Measurements from ENCODE around the gene RAB3D. TPM values are rescaled to one million over a fixed set of nuclear protein-coding genes. Genes with fewer than 3 reads are reported as not detected.

Gene RAB3D
- total RNA-seq, 1 experiment from 2014 or later = 12.3 TPM

Other genes starting within 250 kb of the RAB3D start
- 13.9 and 17.1 TPM in 2 replicates for gene SPC24, start 183.9 kb downstream of the RAB3D start, total RNA-seq (2014; rRNA removed; shearing (Covaris generic))
- 14.2 and 15.0 TPM in 2 replicates for gene KANK2, start 142.1 kb downstream of the RAB3D start, total RNA-seq (2014; rRNA removed; shearing (Covaris generic))
- not detected in 2 replicates for gene ANGPTL8, start 100.0 kb downstream of the RAB3D start, total RNA-seq (2014; rRNA removed; shearing (Covaris generic))
- gene DOCK6, start 77.1 kb downstream of the RAB3D start, total RNA-seq (2014; rRNA removed; shearing (Covaris generic)) = 13.9 and 15.1 TPM in 2 replicates
- gene TSPAN16, start 43.5 kb downstream of the RAB3D start, total RNA-seq (2014; rRNA removed; shearing (Covaris generic)) = not detected in 2 replicates
- 114 and 151 TPM in 2 replicates for gene TMEM205, start 6.6 kb upstream of the RAB3D start, total RNA-seq (2014; rRNA removed; shearing (Covaris generic))
- 7.1 and 7.2 TPM in 2 replicates for gene CCDC159, start 6.9 kb upstream of the RAB3D start, total RNA-seq (2014; rRNA removed; shearing (Covaris generic))
- 8.0 and 8.4 TPM in 2 replicates for gene PLPPR2, start 15.8 kb upstream of the RAB3D start, total RNA-seq (2014; rRNA removed; shearing (Covaris generic))
- 0.66 and 1.4 TPM in 2 replicates for gene SWSAP1, start 35.0 kb upstream of the RAB3D start, total RNA-seq (2014; rRNA removed; shearing (Covaris generic))
- gene EPOR, start 44.7 kb upstream of the RAB3D start, total RNA-seq (2014; rRNA removed; shearing (Covaris generic)) = 6.3 and 7.9 TPM in 2 replicates
- 7.3 and 8.6 TPM in 2 replicates for gene RGL3, start 79.7 kb upstream of the RAB3D start, total RNA-seq (2014; rRNA removed; shearing (Covaris generic))
- gene ODAD3, start 95.5 kb upstream of the RAB3D start, total RNA-seq (2014; rRNA removed; shearing (Covaris generic)) = 0.20 and 0.47 TPM in 2 replicates
- 122 and 131 TPM in 2 replicates for gene PRKCSH, start 96.0 kb upstream of the RAB3D start, total RNA-seq (2014; rRNA removed; shearing (Covaris generic))
- gene ELAVL3, start 141.4 kb upstream of the RAB3D start, total RNA-seq (2014; rRNA removed; shearing (Covaris generic)) = not detected in 2 replicates
- 5.2 and 5.6 TPM in 2 replicates for gene ZNF653, start 166.2 kb upstream of the RAB3D start, total RNA-seq (2014; rRNA removed; shearing (Covaris generic))
- 37.3 and 40.3 TPM in 2 replicates for gene ECSIT, start 189.5 kb upstream of the RAB3D start, total RNA-seq (2014; rRNA removed; shearing (Covaris generic))
- gene CNN1, start 199.2 kb upstream of the RAB3D start, total RNA-seq (2014; rRNA removed; shearing (Covaris generic)) = not detected in 2 replicates
- 31.6 and 35.3 TPM in 2 replicates for gene ELOF1, start 219.6 kb upstream of the RAB3D start, total RNA-seq (2014; rRNA removed; shearing (Covaris generic))
- gene ACP5, start 238.0 kb upstream of the RAB3D start, total RNA-seq (2014; rRNA removed; shearing (Covaris generic)) = not detected in 2 replicates